Stimulated activated CD4-positive, alpha-beta T cell treated with anti-CD3 and anti-CD28 coated beads, Interleukin-15, amount 100 ng/mL, for 24 hours (primary cell): ENCODE data around the gene CTU1.

Experiments used
- DNase-seq: peaks from one replicate; pipeline ENCODE4 v3.0.0-alpha.2; 2020

CTU1 gene

GRCh38 chr19:51102991-51103390 lies 5.2 kb downstream of the CTU1 start:
- DNase-seq = no peak

GRCh38 chr19:51101171-51101865 lies 6.9 kb downstream of the CTU1 start:
- DNase-seq = no peak

- DNase-seq = no peak
These were observed 7.6 kb downstream of the CTU1 start for GRCh38 chr19:51100601-51101000.

GRCh38 chr19:51099047-51099382 lies 9.2 kb downstream of the CTU1 start:
- no peak for DNase-seq

GRCh38 chr19:51098365-51099046 lies 9.7 kb downstream of the CTU1 start:
- peak; percentile 38 for DNase-seq

GRCh38 chr19:51097796-51098195 lies 10.4 kb downstream of the CTU1 start:
- DNase-seq = no peak

GRCh38 chr19:51097166-51097738 lies 11.0 kb downstream of the CTU1 start:
- DNase-seq = peak; percentile 84

GRCh38 chr19:51096473-51097165 lies 11.6 kb downstream of the CTU1 start:
- DNase-seq = no peak

GRCh38 chr19:51094696-51095279 lies 13.4 kb downstream of the CTU1 start:
- peak; percentile 45 for DNase-seq

GRCh38 chr19:51093510-51094345 lies 14.5 kb downstream of the CTU1 start:
- no peak for DNase-seq

- no peak for DNase-seq
These were observed 15.1 kb downstream of the CTU1 start for GRCh38 chr19:51093101-51093500.

- no peak for DNase-seq
These were observed 16.0 kb downstream of the CTU1 start for GRCh38 chr19:51091895-51092873.

GRCh38 chr19:51091126-51091525 lies 17.1 kb downstream of the CTU1 start:
- no peak for DNase-seq

GRCh38 chr19:51090471-51090870 lies 17.7 kb downstream of the CTU1 start:
- DNase-seq = no peak

GRCh38 chr19:51089786-51090185 lies 18.4 kb downstream of the CTU1 start:
- no peak for DNase-seq

- DNase-seq = no peak
These were observed 21.9 kb downstream of the CTU1 start for GRCh38 chr19:51086153-51086850.

- no peak for DNase-seq
These were observed 23.7 kb downstream of the CTU1 start for GRCh38 chr19:51084505-51084904.

- no peak for DNase-seq
These were observed 24.4 kb downstream of the CTU1 start for GRCh38 chr19:51083783-51084182.

- DNase-seq = no peak
These were observed 25.0 kb downstream of the CTU1 start for GRCh38 chr19:51083181-51083580.

- DNase-seq = no peak
These were observed 25.6 kb downstream of the CTU1 start, which contains the start of gene KLK14 for GRCh38 chr19:51082611-51083010. KLK14 (minus strand) TSS chr19:51082887; CDS start chr19:51082614, 273 bp downstream.
